GM18909 (cell line): ENCODE results near the gene CLUH.
"Not testable (repeated sequence)": the region's sequence is repeated elsewhere in the genome, so short reads cannot be mapped to it uniquely, and the experiment has no call there.

Source experiments
- ATAC-seq: cut with Tn5 transposase; IDR thresholded peaks from one replicate; pipeline ENCODE4 v1.9.1; 2021; ENCODE audit warnings: mild to moderate bottlenecking; ENCODE audit not compliant: unreplicated experiment, poor library complexity

CLUH gene

GRCh38 chr17:2689411-2690164 is 22.0 kb downstream of the CLUH start:
- no peak for ATAC-seq

GRCh38 chr17:2688351-2689342 is 22.9 kb downstream of the CLUH start:
- ATAC-seq = no peak

GRCh38 chr17:2687074-2687418 is 24.5 kb downstream of the CLUH start:
- no peak for ATAC-seq

- ATAC-seq = no peak
Measured at GRCh38 chr17:2685696-2686095, 25.9 kb downstream of the CLUH start.

- ATAC-seq = no peak
Measured at GRCh38 chr17:2684549-2684948, 27.0 kb downstream of the CLUH start.

- ATAC-seq = no peak
Measured at GRCh38 chr17:2683912-2684311, 27.7 kb downstream of the CLUH start.

- ATAC-seq = no peak
Measured at GRCh38 chr17:2682176-2682938, 29.2 kb downstream of the CLUH start.

GRCh38 chr17:2681650-2682049 is 29.9 kb downstream of the CLUH start:
- no peak for ATAC-seq

GRCh38 chr17:2680961-2681360 is 30.6 kb downstream of the CLUH start:
- ATAC-seq = no peak

GRCh38 chr17:2679247-2679646 is 32.3 kb downstream of the CLUH start:
- ATAC-seq = not testable (repeated sequence)

GRCh38 chr17:2672026-2672425 is 39.5 kb downstream of the CLUH start:
- ATAC-seq = no peak

- ATAC-seq = not testable (repeated sequence)
Measured at GRCh38 chr17:2660410-2660809, 51.2 kb downstream of the CLUH start.

GRCh38 chr17:2659337-2659736 is 52.2 kb downstream of the CLUH start:
- not testable (repeated sequence) for ATAC-seq

GRCh38 chr17:2656283-2656682 is 55.3 kb downstream of the CLUH start:
- ATAC-seq = no peak

- ATAC-seq = no peak
Measured at GRCh38 chr17:2655546-2655945, 56.0 kb downstream of the CLUH start.

GRCh38 chr17:2652911-2653310 is 58.7 kb downstream of the CLUH start:
- ATAC-seq = not testable (repeated sequence)

GRCh38 chr17:2649191-2649590 is 62.4 kb downstream of the CLUH start:
- no peak for ATAC-seq

- no peak for ATAC-seq
Measured at GRCh38 chr17:2647957-2648356, 63.6 kb downstream of the CLUH start.

- no peak for ATAC-seq
Measured at GRCh38 chr17:2644971-2645370, 66.6 kb downstream of the CLUH start.
